Embryonic facial prominence (tissue), 1 donor: ENCODE results near the gene MAGI1.
"Not testable (repeated sequence)": the region's sequence is repeated elsewhere in the genome, so short reads cannot be mapped to it uniquely, and the experiment has no call there.

Source experiments
- DNase-seq: peaks from one replicate; pipeline ENCODE4 v3.0.0-alpha.2; 2016; ENCODE audit errors: extremely low spot score

Gene MAGI1

GRCh38 chr3:65565744-65566143 is 473.0 kb downstream of the MAGI1 start:
- DNase-seq = not testable (repeated sequence)

DNA sequence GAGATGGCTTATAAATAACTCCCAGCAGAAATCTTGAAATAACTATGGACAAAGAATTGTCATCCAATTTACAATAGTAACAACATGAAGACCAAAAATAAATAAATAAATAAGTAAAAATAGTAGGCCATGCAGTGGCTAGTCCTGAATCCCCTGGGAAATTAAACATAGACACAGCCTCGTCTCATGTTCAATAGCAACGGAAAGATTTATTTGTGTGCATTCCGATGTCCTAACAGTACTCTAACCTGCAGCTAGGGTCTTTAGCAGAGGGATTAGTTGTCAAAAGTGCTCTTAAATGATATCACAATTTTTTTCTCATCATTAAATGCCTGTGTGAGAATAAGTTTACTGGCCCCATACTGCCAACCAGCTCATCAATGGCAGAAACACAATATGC is 474.2 kb downstream of the MAGI1 start:
- no peak for DNase-seq

DNA sequence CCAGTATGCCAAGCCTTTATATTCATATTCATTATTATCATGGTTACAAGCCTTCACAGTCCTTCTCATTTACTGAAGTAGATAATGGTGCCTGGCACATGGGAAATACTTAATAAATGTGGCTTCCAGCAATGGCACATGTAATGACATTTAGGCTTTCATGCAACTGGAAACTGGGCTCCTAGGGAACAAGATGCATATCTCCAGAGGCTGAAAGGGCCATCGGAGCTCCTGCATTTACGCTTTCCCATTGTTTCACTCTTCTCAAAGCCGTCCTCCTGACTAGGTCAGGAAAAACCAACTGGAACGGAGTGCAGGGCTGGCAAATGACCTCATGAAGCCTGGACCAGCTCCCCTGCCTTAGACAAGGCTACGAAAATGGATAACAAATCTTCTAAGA is 474.9 kb downstream of the MAGI1 start:
- no peak for DNase-seq

DNA sequence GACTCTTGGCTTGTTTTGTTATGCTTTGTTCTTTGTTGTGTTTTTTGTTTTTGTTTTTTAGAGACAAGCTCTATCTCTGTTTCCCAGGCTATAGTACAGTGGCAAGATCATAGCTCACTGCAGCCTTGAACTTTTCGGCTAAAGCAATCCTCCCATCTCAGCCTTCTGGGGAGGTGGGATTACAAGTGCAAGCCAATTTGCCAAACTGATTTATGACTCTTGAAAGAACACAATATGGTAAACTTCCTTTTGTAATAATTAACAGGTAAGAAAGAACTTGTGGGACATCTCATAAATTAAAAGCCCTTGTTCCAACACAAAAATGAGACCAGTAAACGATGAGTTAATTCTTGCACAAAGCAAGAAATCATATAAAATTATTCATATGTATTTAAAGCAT is 476.3 kb downstream of the MAGI1 start:
- DNase-seq = no peak

- no peak for DNase-seq
These were observed 477.1 kb downstream of the MAGI1 start for GRCh38 chr3:65561617-65562016.

- DNase-seq = no peak
These were observed 477.8 kb downstream of the MAGI1 start for GRCh38 chr3:65560901-65561300.

GRCh38 chr3:65560133-65560532 is 478.6 kb downstream of the MAGI1 start:
- no peak for DNase-seq

DNA sequence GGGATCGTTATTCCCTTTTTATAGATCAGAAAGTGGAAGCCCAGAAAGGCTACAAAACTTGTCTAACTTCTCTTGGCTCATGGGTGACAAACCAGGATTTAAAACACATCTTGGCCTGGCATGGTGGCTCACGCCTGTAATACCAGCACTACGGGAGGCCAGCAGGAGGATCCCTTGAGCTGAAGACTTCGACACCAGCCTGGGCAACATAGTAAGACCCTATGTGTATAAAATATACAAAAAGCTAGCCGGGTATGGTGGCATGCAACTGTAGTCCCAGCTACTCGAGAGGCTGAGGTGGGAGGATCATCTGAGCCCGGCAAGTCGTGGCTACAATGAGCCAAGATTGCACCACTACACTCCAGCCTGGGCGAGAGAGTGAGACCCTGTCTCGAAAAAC is 479.1 kb downstream of the MAGI1 start:
- DNase-seq = no peak

DNA sequence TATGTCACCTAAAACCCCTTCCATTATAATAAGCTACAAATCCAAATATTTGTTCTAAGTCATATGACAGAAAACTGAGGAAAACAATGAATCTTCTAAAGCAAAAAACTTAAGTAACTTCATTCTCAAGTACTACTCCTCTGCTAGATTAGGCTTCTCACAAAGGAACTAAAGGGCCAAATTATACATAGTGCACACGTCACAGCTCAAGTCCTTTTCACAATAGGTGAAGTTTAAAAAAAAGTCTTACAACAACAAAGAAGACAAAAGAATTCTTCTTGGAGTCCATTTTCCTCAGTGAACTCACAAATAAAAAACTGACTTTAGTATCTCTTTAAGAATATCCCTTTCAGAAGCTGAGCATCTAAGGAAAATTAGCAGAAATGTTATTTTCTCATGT is 479.9 kb downstream of the MAGI1 start:
- DNase-seq = no peak

- DNase-seq = no peak
These were observed 480.7 kb downstream of the MAGI1 start for GRCh38 chr3:65557899-65558564.

GRCh38 chr3:65556934-65557577 is 481.7 kb downstream of the MAGI1 start:
- DNase-seq = no peak

GRCh38 chr3:65552434-65552833 is 486.3 kb downstream of the MAGI1 start:
- DNase-seq = no peak

DNA sequence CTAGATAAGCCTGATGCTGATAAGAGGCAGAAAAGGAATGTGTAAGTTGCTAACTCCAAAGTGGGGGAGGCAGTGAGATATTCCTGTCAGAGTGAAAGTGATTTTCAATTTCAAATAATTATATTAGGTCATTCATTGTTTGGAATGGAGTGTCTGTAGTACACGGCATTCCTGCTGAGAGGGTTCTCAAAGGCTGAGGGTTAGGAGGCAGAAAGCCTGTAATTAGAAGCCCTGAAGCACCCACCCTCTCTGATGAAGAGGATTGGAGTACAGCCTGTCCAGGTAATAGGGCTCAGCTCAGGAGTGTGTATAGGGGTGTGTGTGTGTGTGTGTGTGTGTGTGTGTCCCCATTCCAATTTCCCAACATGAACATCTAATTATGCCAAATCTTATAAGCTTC is 486.8 kb downstream of the MAGI1 start:
- DNase-seq = no peak

- DNase-seq = no peak
These were observed 488.6 kb downstream of the MAGI1 start for GRCh38 chr3:65550137-65550536.

- DNase-seq = no peak
These were observed 489.1 kb downstream of the MAGI1 start for GRCh38 chr3:65549626-65549959.

DNA sequence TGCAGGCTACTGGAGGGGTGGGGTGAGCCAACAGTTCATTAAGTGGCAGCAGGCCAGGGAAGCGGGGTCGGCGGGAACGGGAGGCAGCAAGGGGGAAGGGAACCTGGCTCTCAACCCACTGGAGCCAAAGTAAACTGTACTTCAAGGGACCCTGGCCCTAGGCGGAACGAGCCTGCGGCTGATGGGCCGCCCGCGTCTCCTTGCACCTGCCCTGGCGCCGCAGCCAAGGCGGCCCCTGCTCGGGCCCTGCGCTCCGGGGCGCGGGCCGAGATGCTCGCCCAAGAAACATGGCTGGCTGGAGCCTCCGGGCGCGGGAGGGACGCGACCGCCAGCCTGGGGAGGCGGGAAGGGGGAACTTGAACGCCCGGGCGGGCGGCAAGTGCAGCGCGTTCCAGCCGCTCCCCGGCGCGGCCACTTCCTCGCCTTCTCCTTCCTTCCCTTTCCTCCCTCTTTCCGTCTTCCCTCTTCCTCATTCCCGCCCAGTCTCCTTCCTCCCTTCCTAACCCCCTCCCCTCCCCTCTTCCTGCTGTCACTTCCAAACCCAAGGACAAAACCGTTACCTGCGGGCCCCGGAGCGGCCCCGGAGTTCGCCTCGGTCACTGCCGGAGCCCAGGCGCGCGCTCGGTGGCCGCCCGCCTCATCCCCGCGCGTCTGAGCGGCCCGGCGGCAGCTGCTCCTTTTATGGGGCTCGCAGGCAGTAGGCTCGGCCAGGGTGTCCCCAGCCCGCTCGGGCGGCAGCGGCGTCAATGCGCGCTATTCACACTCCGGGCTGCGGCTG is 489.7 kb downstream of the MAGI1 start:
- no peak for DNase-seq

DNA sequence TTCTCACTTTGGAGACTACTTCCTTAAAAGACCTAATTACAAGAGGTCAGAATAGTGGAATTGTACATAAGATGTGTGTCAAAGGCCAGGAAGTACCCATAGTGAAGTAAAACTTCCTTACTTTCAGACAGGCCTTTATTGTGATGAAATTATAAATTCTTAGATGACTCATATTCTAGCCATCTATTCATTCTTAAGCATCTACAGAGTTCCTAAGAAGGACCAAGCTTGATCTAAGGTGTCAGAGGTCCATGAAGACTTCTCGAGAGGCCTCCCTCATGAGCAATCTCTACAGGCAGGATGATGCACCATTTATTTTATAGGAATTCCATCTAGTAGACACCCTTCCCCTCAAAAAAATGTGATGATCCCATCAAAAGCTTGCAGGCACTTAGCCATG is 493.3 kb downstream of the MAGI1 start:
- DNase-seq = no peak

DNA sequence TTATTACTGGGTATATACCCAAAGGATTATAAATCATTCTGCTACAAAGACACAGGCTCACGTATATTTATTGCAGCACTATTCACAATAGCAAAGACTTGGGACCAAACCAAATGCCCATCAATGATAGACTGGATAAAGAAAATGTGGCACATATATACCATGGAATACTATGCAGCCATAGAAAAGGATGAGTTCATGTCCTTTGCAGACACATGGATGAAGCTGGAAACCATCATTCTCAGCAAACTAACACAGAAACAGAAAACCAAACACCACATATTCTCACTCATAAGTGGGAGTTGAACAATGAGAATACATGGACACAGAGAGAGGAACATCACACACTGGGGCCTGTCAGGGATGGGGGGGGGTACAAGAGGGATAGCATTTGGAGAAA is 495.3 kb downstream of the MAGI1 start:
- DNase-seq = not testable (repeated sequence)

GRCh38 chr3:65540666-65541065 is 498.1 kb downstream of the MAGI1 start:
- DNase-seq = no peak

- DNase-seq = no peak
These were observed 499.1 kb downstream of the MAGI1 start for GRCh38 chr3:65539616-65540015.

DNA sequence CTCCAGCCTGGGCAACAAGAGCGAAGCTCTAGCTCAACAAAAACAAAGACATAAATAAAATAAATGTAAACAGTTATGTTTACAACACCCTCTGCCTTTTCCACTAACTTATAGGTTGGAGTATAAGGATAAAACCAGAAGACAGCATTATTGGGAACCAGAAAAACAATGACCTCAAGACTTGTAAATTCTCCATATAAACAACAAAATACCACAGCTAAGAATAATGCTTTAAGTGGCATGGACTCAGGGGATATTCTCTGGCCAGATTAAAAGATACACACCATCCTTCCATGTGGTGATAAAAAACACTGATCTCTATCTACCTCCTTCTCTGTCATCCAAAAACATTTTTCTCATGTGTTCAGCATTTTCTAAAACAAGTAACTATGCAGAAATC is 500.6 kb downstream of the MAGI1 start:
- DNase-seq = no peak

DNA sequence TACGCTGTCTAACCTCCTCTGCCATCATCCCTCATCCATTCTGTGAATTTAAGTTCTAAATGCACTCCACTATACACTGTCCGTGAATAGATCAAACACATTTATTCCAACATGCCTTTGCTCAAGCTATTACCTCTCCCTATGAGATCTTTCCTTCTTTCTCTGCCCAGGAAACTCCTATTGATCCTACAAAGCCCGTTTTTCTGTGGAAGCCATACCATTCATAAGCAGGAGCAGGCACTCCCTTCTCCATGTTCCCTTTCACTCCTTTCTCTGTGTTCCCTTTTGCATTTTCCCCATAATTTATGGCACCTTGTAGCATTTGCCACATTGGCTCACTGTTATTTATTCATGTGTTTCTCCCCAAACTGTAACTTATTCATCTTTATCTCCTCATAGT is 501.6 kb downstream of the MAGI1 start:
- DNase-seq = no peak

GRCh38 chr3:65535260-65535659 is 503.5 kb downstream of the MAGI1 start:
- DNase-seq = no peak
